Coronary artery (tissue), 2 donors: Measurements from ENCODE around the gene KATNB1.
"Not testable (repeated sequence)": the region's sequence is repeated elsewhere in the genome, so short reads cannot be mapped to it uniquely, and the experiment has no call there.

Experiments used
- DNase-seq: peaks from one replicate; pipeline ENCODE4 v3.0.0-alpha.2; 2017; ENCODE audit warnings: low spot score
- H3K27ac ChIP-seq, 2 donors: fragments of 200-600 bp; sonication (generic); one replicate each; pipeline ENCODE4 v1.5.1; 2016 to 2019
- H3K4me3 ChIP-seq: fragments of 200-600 bp; sonication (generic); 2 replicates; pipeline ENCODE4 v1.5.1; 2016; ENCODE audit warnings: mild to moderate bottlenecking, moderate library complexity
- CTCF ChIP-seq: fragments of 200-600 bp; sonication (generic); IDR thresholded peaks from one replicate; pipeline ENCODE4 v1.5.1; 2019; ENCODE audit warnings: antibody characterized with exemption

Gene KATNB1

GRCh38 chr16:57708168-57708567 lies 27.4 kb upstream of the KATNB1 start:
- Histone ChIP-seq H3K4me3 (no peak overlapping the region), H3K27ac (no peak overlapping the region)
- TF ChIP-seq CTCF = no peak
- no peak for DNase-seq

GRCh38 chr16:57709663-57710062 lies 25.9 kb upstream of the KATNB1 start:
- Histone ChIP-seq H3K27ac (no peak overlapping the region), H3K4me3 (no peak overlapping the region)
- TF ChIP-seq CTCF = no peak
- DNase-seq = peak; percentile 11

- H3K27ac ChIP-seq = no peak overlapping the region
- peak; percentile 54 for DNase-seq
- TF ChIP-seq CTCF = no peak
- no peak overlapping the region for H3K4me3 ChIP-seq
Measured at GRCh38 chr16:57711346-57711745, 24.2 kb upstream of the KATNB1 start.

- no peak overlapping the region for H3K27ac ChIP-seq
- no peak for TF ChIP-seq CTCF
- DNase-seq = peak; percentile 16
- H3K4me3 ChIP-seq = no peak overlapping the region
Measured at GRCh38 chr16:57711993-57712392, 23.6 kb upstream of the KATNB1 start.

GRCh38 chr16:57712569-57712968 lies 23.0 kb upstream of the KATNB1 start:
- H3K4me3 ChIP-seq, H3K27ac ChIP-seq, DNase-seq: not testable (repeated sequence)

- DNase-seq = peak; percentile 59
- no peak for TF ChIP-seq CTCF
- Histone ChIP-seq H3K4me3 (no peak overlapping the region), H3K27ac (no peak overlapping the region)
Measured at GRCh38 chr16:57713596-57713995, 22.0 kb upstream of the KATNB1 start.

- H3K4me3 ChIP-seq = no peak overlapping the region
- peak; percentile 55 for DNase-seq
- TF ChIP-seq CTCF = no peak
- H3K27ac ChIP-seq = no peak overlapping the region
Measured at GRCh38 chr16:57714047-57714446, 21.5 kb upstream of the KATNB1 start.

- H3K27ac ChIP-seq = no peak overlapping the region
- no peak overlapping the region for H3K4me3 ChIP-seq
- no peak for DNase-seq
- TF ChIP-seq CTCF = no peak
Measured at GRCh38 chr16:57720142-57720575, 15.4 kb upstream of the KATNB1 start.
